SK-N-SH treated with all-trans-retinoic acid at 6 μM for 48 hours (cell line): ENCODE measurements around the gene ATF5.

Experiments
- PPARA ChIP-seq: fragments of 250-450 bp; sonication (Bioruptor Pico); IDR thresholded peaks from 2 replicates; pipeline ENCODE4 v1.5.0; 2020; ENCODE audit warnings: mild to moderate bottlenecking, borderline replicate concordance
- TF ChIP-seq, protein P1 (sequence below): fragments of 250-450 bp; sonication (Bioruptor Pico); IDR thresholded peaks from 2 replicates; pipeline ENCODE4 v1.5.0; 2020; ENCODE audit warnings: mild to moderate bottlenecking, moderate library complexity

DNA sequence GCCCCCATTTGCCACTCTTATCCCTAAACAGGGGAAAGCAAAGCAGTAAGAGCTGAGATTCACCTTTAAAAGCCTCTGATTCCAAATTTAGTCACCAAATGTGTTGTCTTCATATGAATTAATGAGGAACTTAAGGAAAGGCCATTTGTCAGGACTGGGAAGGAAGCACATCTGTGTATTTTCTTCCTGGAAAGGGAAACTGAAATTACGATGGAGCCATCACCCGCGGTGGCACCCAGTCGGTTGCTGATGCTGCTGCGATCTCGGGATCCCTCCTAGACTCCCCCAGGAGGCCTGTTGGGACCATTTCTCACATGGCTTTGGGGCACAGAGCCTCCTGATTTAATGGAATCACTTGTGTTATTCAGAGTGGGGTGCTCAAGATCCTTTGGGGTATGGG is 24.9 kb upstream of the ATF5 start:
- no peak for TF ChIP-seq PPARA
- TF ChIP-seq, protein P1, sequence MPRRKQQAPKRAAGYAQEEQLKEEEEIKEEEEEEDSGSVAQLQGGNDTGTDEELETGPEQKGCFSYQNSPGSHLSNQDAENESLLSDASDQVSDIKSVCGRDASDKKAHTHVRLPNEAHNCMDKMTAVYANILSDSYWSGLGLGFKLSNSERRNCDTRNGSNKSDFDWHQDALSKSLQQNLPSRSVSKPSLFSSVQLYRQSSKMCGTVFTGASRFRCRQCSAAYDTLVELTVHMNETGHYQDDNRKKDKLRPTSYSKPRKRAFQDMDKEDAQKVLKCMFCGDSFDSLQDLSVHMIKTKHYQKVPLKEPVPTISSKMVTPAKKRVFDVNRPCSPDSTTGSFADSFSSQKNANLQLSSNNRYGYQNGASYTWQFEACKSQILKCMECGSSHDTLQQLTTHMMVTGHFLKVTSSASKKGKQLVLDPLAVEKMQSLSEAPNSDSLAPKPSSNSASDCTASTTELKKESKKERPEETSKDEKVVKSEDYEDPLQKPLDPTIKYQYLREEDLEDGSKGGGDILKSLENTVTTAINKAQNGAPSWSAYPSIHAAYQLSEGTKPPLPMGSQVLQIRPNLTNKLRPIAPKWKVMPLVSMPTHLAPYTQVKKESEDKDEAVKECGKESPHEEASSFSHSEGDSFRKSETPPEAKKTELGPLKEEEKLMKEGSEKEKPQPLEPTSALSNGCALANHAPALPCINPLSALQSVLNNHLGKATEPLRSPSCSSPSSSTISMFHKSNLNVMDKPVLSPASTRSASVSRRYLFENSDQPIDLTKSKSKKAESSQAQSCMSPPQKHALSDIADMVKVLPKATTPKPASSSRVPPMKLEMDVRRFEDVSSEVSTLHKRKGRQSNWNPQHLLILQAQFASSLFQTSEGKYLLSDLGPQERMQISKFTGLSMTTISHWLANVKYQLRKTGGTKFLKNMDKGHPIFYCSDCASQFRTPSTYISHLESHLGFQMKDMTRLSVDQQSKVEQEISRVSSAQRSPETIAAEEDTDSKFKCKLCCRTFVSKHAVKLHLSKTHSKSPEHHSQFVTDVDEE (CRISPR knock-in tag): no peak
